Heart right ventricle (tissue), 16 donors: ENCODE data around the gene IMMP2L. TPM values are rescaled to one million over a fixed set of nuclear protein-coding genes. Genes with fewer than 3 reads are reported as not detected.

Experiments
- ATAC-seq, 8 donors: fragments of 200-7000 bp; cut with Tn5 transposase; one replicate each; pipeline ENCODE4 v1.9.1; 2020; ENCODE audit warnings: mild to moderate bottlenecking in 8 of 8, moderate library complexity in 8 of 8, moderate number of reproducible peaks in 1 of 8
- DNase-seq, 2 donors: peaks; one replicate each; pipeline ENCODE4 v3.0.0-alpha.2; 2020
- H3K27ac ChIP-seq, 10 donors: fragments of 200-600 bp; sonication (generic) in 2 of 10; one replicate each; pipeline versions ENCODE4 v1.5.0 to v1.8.0; 2020 to 2022; ENCODE audit warnings: mild to moderate bottlenecking in 3 of 10
- H3K27me3 ChIP-seq, 7 donors: fragments of 200-600 bp; one replicate each; pipeline ENCODE4 v1.8.0; 2021 to 2022; ENCODE audit warnings: mild to moderate bottlenecking in 2 of 7
- H3K36me3 ChIP-seq, 9 donors: fragments of 200-600 bp; sonication (generic) in 1 of 9; one replicate each; pipeline versions ENCODE4 v1.5.0 to v1.8.0; 2020 to 2022; ENCODE audit warnings: mild to moderate bottlenecking in 2 of 9
- H3K4me1 ChIP-seq, 9 donors: fragments of 200-600 bp; sonication (generic) in 1 of 9; one replicate each; pipeline versions ENCODE4 v1.5.0 to v1.8.0; 2020 to 2022; ENCODE audit warnings: mild to moderate bottlenecking in 4 of 9
- H3K4me3 ChIP-seq, 10 donors: fragments of 200-600 bp; sonication (generic) in 2 of 10; one replicate each; pipeline versions ENCODE4 v1.5.0 to v1.8.0; 2020 to 2022; ENCODE audit warnings: mild to moderate bottlenecking in 7 of 10, moderate library complexity in 2 of 10
- H3K9me3 ChIP-seq, 11 donors: fragments of 200-600 bp in 10 of 11; sonication (generic) in 2 of 11; one replicate each; pipeline versions ENCODE4 v1.5.0 to v1.8.0; 2013 to 2022; ENCODE audit warnings: mild to moderate bottlenecking in 2 of 11, control low read depth in 1 of 11, moderate library complexity in 1 of 11
- WGBS, 2 donors: extraction: QIAGEN DNeasy Blood & Tissue Kit; methylation state at CpG; one replicate each; pipeline ENCODE4 v1.1.7; 2013; ENCODE audit warnings: inconsistent platforms in 1 of 2; 5-methylcytosine and 5-hydroxymethylcytosine counted together
- intact Hi-C, 10 donors: fragments of 100-400 bp; cut with DNase I; formaldehyde crosslinking; loops; one replicate each; pipeline versions ENCODE4 v1.11.1 to v1.14.2; 2022
- polyA plus RNA-seq, 2 donors: library from polyadenylated mRNA; stranded (reverse); fragments of 200-250 nt; gene quantifications; one replicate each; pipeline ENCODE4 v1.2.3, GENCODE V29; 2013
- total RNA-seq, 10 donors: library from RNA; stranded (reverse); fragmentation: NEBNext Ultra II Directional in 3 of 10; extraction: Animal tissue kit (Norgen Biotek cat#: 25700) in 3 of 10; gene quantifications; one replicate each; pipeline versions ENCODE4 v1.2.1 to v1.2.4, GENCODE V29; 2021 to 2023
- TF ChIP-seq, protein P1 (sequence below), 9 donors: fragments of 200-600 bp; sonication (generic) in 2 of 9; IDR thresholded peaks; one replicate each; pipeline versions ENCODE4 v1.5.0 to v1.8.0; 2021 to 2022; ENCODE audit warnings: antibody characterized with exemption in 9 of 9, mild to moderate bottlenecking in 5 of 9, moderate library complexity in 1 of 9
- donor health status: Arrhythmogenic right ventricular cardiomyopathy.
- donor health status: ischemic (EF 13 %, LVEDD 7.1; RV severe dilation, severe dysfunction).
- donor health status: healthy with polysubstance abuse.
- donor health status: DM: no; HTN: yes; CAD: no.
- donor health status: DM: no; HTN: no; CAD: no.
- donor health status: ischemic (EF 25% LVEDD 6.9; RV normal size, moderate dysfunction).
- donor health status: ischemic (EF 25% LVEDD 5.7; RV mildly dilated, moderate dysfunction).
- donor health status: healthy.
- donor health status: DM: yes; HTN: yes; CAD: no.
- donor health status: Ischemic cardiomyopathy.
- donor health status: ischemic (EF 35%, LVEDD 5.7; RV mildly dilated, moderate dysfunction).
- donor health status: nonischemic (EF 11% LVEDD 7.7; RV severe dilation, severe dysfunction).
- donor health status: DM: yes; HTN: yes; CAD: no.
- donor health status: PGD.
- donor health status: ischemic (EF 29% LVEDD 5.4; RV normal size, mild dysfunction).
- donor health status: nonischemic (EF 23%, LVEDD 6.1; RV moderate dilation, normal function).

IMMP2L gene
- total and polyA plus RNA-seq, 12 donors, result 4.3 to 20.8 (median 17.3) TPM

DNA sequence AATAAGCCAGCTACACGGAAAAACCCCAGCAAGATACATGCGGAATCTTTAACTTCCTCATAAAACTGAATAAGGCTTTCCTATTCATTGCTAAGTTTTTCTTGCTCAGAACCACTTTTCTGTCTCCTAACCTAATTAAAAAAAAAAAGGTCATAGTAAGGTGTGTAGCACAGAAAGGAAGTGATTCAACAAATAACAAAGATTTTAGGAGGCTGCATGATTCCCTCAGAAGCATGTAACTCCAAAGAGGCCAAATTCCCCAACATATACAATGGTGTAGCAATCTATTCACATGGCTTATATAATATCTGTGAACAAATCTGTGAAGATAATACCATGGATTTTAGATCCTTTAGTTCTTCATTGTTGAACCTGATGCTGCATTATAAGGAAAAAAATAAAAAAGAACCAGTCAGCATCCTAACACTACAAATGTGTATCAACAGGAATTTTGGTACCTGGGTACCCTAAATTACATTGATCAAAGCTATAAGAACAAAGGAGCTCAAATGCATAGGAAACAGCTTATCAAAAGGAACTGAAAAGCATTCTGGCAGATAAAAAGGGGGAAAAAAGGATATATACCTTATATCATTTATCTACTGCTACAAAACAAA lies 63.8 kb downstream of the IMMP2L start:
- TF ChIP-seq, protein P1, sequence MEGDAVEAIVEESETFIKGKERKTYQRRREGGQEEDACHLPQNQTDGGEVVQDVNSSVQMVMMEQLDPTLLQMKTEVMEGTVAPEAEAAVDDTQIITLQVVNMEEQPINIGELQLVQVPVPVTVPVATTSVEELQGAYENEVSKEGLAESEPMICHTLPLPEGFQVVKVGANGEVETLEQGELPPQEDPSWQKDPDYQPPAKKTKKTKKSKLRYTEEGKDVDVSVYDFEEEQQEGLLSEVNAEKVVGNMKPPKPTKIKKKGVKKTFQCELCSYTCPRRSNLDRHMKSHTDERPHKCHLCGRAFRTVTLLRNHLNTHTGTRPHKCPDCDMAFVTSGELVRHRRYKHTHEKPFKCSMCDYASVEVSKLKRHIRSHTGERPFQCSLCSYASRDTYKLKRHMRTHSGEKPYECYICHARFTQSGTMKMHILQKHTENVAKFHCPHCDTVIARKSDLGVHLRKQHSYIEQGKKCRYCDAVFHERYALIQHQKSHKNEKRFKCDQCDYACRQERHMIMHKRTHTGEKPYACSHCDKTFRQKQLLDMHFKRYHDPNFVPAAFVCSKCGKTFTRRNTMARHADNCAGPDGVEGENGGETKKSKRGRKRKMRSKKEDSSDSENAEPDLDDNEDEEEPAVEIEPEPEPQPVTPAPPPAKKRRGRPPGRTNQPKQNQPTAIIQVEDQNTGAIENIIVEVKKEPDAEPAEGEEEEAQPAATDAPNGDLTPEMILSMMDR (IDR thresholded peaks at IDR 0.05), result no peak
- no peak for DNase-seq
- 88 to 90% methylated on average over 2 of the region's 2 CpGs for WGBS, 2 donors
- intact Hi-C loops, result loop anchor here in 1 of 10 donors (10.0 kb wide), 1 partner anchor 236 kb away; no protein-coding TSS in a partner anchor
- peaks cover 0 to 15% (median 0%) of the 10 kb centered on the region in 11 donors for H3K9me3 ChIP-seq
- no peaks in the 10 kb centered on the region for H3K4me1 ChIP-seq
- H3K27ac ChIP-seq, result no peak overlapping the region
- no peaks in the 10 kb centered on the region for H3K27me3 ChIP-seq
- H3K36me3 ChIP-seq, result no peaks in the 10 kb centered on the region
- no peak overlapping the region for H3K4me3 ChIP-seq
- ATAC-seq, result no peak

DNA sequence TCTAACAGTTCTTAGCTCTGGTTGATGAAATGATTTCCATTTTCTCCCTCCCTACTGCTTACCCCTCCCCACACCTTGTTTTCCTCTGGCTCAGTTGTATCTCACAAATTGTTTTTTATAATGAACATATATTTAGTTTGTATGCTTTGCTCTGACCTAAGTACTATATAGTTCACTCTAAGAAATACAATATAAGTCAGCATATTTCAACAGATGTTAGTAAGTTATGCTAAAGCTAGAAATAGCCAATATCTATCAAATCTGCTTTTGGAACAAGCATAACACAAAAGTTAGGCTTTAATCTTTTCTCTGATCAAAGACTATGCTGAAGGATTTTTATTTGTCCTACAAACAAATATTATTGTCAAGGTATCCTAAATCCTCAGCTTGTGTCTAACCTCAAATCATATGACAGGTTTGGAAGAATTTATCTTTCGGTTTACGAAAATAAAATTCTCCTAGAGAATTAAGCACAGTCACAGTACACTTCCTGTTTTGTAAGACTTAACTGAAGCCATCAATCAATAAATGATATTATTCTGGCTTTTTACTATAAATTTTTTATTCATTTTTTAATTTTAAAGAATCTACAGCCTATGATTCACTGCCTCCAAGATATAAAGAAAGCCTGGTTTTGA lies 67.0 kb downstream of the IMMP2L start:
- WGBS, 2 donors, result 87 to 92% methylated on average over 2 of the region's 2 CpGs
- Histone ChIP-seq H3K27ac (no peak overlapping the region), H3K4me1 (no peaks in the 10 kb centered on the region), H3K27me3 (no peaks in the 10 kb centered on the region), H3K9me3 (peaks cover 0 to 4% (median 0%) of the 10 kb centered on the region in 11 donors), H3K36me3 (no peaks in the 10 kb centered on the region), H3K4me3 (no peak overlapping the region)
- no peak for DNase-seq
- intact Hi-C loops, result loop anchor here in 1 of 10 donors (10.0 kb wide), 1 partner anchor 240 kb away; no protein-coding TSS in a partner anchor
- TF ChIP-seq, protein P1 (IDR thresholded peaks at IDR 0.05), result no peak
- no peak for ATAC-seq

DNA sequence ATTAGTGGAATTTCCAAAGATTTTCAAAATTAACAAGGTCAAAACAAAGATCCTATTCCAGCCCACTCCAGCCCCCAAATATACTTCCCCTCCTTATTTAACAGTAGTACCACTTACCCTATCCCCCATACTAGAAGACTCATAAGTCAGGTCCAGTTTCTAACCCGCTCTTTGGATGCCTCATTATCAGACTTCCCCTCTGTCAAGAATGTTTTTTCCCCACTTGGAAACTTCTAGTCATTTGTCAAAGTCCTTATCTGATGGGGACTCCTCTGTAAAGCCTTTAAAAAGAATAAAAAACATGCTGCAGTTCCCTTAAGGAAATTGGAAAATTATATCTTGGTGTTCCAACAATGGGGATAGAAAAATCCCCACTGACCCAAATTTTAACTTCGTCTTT lies 70.1 kb downstream of the IMMP2L start:
- Histone ChIP-seq H3K27me3 (no peaks in the 10 kb centered on the region), H3K27ac (no peak overlapping the region), H3K4me1 (no peaks in the 10 kb centered on the region), H3K36me3 (no peaks in the 10 kb centered on the region), H3K9me3 (no peaks in the 10 kb centered on the region), H3K4me3 (no peak overlapping the region)
- TF ChIP-seq, protein P1 (IDR thresholded peaks at IDR 0.05), result no peak
- no peak for ATAC-seq
- intact Hi-C loops, result loop anchor here in 1 of 10 donors (10.0 kb wide), 1 partner anchor 243 kb away; no protein-coding TSS in a partner anchor
- 86 to 88% methylated on average over 2 of the region's 2 CpGs for WGBS, 2 donors
- no peak for DNase-seq

DNA sequence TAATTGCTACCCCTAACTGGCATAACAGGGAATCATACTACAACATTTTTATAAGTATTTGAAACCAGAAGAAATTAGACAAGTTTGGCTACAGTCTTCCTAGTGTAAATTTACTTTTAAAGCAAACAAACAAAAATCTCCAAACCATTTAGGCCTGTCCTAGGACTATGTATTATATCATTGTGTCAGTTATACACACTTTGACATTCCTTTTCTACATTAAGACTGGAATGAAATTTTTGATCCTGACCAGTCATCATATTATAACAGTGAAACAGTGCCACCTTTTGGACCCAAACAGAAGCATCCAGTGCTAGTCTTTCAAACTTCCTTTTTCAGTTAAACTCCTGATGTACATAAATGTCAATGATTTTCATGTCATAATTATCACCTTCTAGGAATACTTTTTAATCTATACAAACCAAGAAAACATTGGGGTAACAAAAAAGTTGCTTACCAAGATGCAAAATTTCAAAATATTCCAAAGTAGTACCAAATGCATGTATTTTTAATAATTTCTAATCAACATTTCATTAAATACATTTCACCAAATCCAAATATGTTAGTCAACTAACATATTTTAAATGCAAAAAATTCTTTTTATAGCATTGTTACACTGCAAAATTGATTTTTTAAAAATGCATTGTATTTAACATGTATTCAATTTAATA lies 75.7 kb downstream of the IMMP2L start:
- peak in 5 of 8 donors; percentile 41 to 69 (median 56) for ATAC-seq
- DNase-seq, result peak in 1 of 2 donors; percentile 13
- intact Hi-C loops, result loop anchor here in 9 of 10 donors (2.0 to 10.0 kb wide), 7 partner anchors 174 to 1394 kb away; partner anchors contain the start of gene LRRN3 (in 8 of the 9)
- Histone ChIP-seq H3K9me3 (no peaks in the 10 kb centered on the region), H3K36me3 (no peaks in the 10 kb centered on the region), H3K4me3 (no peak overlapping the region), H3K27ac (no peak overlapping the region), H3K27me3 (no peaks in the 10 kb centered on the region), H3K4me1 (peaks cover 0 to 4% (median 0%) of the 10 kb centered on the region in 9 donors)
- TF ChIP-seq, protein P1 (IDR thresholded peaks at IDR 0.05), result peak; percentile 23 to 87 (median 76)
